ENCODE results near the gene MINDY3. TPM values are rescaled to one million over a fixed set of nuclear protein-coding genes. Genes with fewer than 3 reads are reported as not detected.

Gene MINDY3
- total RNA-seq, 2 donors from 2014 or later = 19.0 to 20.6 TPM

DNA sequence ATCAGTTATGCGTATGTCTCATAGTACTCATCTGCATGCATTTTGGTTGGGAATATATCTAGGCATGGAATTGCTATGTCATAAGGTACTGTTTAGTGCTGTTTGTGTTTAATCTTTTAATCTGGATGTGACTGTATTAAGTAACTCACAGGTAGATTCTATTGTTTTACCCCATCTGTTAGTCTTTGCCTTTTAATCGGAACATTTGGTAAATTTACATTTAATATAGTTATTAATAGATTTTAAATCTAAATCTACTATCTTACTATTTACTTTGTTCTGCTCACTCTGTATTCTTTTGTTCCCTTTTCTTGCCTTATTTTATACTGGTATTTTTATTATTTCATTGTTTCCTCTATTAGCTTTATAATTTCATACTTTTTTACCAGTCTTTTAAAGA is 130.0 kb downstream of the MINDY3 start:
- no peak overlapping the region for H3K27ac ChIP-seq (ENCODE audit: low read depth, low read length)
- Mint-ChIP-seq H3K36me3 (ENCODE audit: low read depth) (no peaks in the 10 kb centered on the region), H3K9me3 (peaks cover 14% of the 10 kb centered on the region), H3K4me1 (no peaks in the 10 kb centered on the region), H3K4me3 (no peak overlapping the region), H3K27me3 (ENCODE audit: insufficient read depth) (no peaks in the 10 kb centered on the region), H3K27ac (no peak overlapping the region)
- no peak overlapping the region for H3K9ac ChIP-seq (ENCODE audit: extremely low read depth, low read length, poor library complexity, severe bottlenecking)
- H3K27me3 ChIP-seq (ENCODE audit: control insufficient read depth, insufficient read depth, low read length, poor library complexity, severe bottlenecking) = no peaks in the 10 kb centered on the region
- no peaks in the 10 kb centered on the region for H3K4me1 ChIP-seq (ENCODE audit: control insufficient read depth, insufficient read depth, low read length)
- H3K36me3 ChIP-seq (ENCODE audit: control insufficient read depth, insufficient read depth, low read length) = no peaks in the 10 kb centered on the region
- TF ChIP-seq, protein P1, sequence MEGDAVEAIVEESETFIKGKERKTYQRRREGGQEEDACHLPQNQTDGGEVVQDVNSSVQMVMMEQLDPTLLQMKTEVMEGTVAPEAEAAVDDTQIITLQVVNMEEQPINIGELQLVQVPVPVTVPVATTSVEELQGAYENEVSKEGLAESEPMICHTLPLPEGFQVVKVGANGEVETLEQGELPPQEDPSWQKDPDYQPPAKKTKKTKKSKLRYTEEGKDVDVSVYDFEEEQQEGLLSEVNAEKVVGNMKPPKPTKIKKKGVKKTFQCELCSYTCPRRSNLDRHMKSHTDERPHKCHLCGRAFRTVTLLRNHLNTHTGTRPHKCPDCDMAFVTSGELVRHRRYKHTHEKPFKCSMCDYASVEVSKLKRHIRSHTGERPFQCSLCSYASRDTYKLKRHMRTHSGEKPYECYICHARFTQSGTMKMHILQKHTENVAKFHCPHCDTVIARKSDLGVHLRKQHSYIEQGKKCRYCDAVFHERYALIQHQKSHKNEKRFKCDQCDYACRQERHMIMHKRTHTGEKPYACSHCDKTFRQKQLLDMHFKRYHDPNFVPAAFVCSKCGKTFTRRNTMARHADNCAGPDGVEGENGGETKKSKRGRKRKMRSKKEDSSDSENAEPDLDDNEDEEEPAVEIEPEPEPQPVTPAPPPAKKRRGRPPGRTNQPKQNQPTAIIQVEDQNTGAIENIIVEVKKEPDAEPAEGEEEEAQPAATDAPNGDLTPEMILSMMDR (conservative IDR thresholded peaks at IDR 0.05) = no peak
- peaks cover 8% of the 10 kb centered on the region for H3K9me3 ChIP-seq (ENCODE audit: control insufficient read depth, low read length)
- WGBS, 2 experiments (ENCODE audit: insufficient coverage in 1 of 2, insufficient read length in 1 of 2) = 94 to 100% methylated on average over 1 of the region's 2 CpGs
- DNase-seq = no peak
- no peak overlapping the region for H3K4me3 ChIP-seq (ENCODE audit: low read length)

DNA sequence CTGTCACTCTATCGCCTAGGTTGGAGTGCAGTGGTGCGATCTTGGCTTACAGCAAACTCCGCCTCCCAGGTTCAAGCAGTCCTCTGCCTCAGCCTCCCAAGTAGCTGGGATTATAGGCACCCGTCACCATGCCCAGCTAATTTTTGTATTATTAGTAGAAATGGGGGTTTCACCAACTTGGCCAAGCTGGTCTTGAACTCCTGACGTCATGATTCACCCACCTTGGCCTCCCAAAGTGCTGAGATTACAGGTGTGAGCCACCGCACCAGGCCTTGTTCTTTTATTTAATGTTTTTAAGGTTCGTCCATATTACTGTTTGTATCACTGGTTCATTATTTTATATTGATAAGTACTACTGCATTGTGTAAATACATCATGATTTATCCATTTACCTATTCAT is 130.4 kb downstream of the MINDY3 start:
- no peaks in the 10 kb centered on the region for H3K36me3 ChIP-seq (ENCODE audit: control insufficient read depth, insufficient read depth, low read length)
- Mint-ChIP-seq H3K4me1 (peaks cover 2% of the 10 kb centered on the region), H3K36me3 (ENCODE audit: low read depth) (no peaks in the 10 kb centered on the region), H3K4me3 (no peak overlapping the region), H3K9me3 (peaks cover 14% of the 10 kb centered on the region), H3K27ac (no peak overlapping the region), H3K27me3 (ENCODE audit: insufficient read depth) (no peaks in the 10 kb centered on the region)
- no peak overlapping the region for H3K4me3 ChIP-seq (ENCODE audit: low read length)
- TF ChIP-seq, protein P1 (conservative IDR thresholded peaks at IDR 0.05) = no peak
- no peak for DNase-seq
- H3K27me3 ChIP-seq (ENCODE audit: control insufficient read depth, insufficient read depth, low read length, poor library complexity, severe bottlenecking) = no peaks in the 10 kb centered on the region
- H3K27ac ChIP-seq (ENCODE audit: low read depth, low read length) = no peak overlapping the region
- H3K9ac ChIP-seq (ENCODE audit: extremely low read depth, low read length, poor library complexity, severe bottlenecking) = no peak overlapping the region
- H3K9me3 ChIP-seq (ENCODE audit: control insufficient read depth, low read length) = peaks cover 8% of the 10 kb centered on the region
- 80 to 87% methylated on average over 1 to 6 of the region's 7 CpGs for WGBS, 2 experiments (ENCODE audit: insufficient coverage in 1 of 2, insufficient read length in 1 of 2)
- no peaks in the 10 kb centered on the region for H3K4me1 ChIP-seq (ENCODE audit: control insufficient read depth, insufficient read depth, low read length)

Other genes with a start within 250 kb of the MINDY3 start
- gene ITGA8, start 140.6 kb downstream of the MINDY3 start, total RNA-seq = under 1 TPM; 0.24 to 0.40 TPM

Data from endodermal cell (in vitro differentiated cells).